Measurements from ENCODE around the gene MBOAT7. TPM values are rescaled to one million over a fixed set of nuclear protein-coding genes. Genes with fewer than 3 reads are reported as not detected.

MBOAT7 gene
- total RNA-seq, 4 donors from 2014 or later, result 5.3 to 47.8 (median 19.2) TPM

- no peak overlapping the region for H3K27ac ChIP-seq
- TF ChIP-seq POLR2A (IDR thresholded peaks at IDR 0.05) (no peak), CTCF (IDR thresholded peaks at IDR 0.05) (no peak)
- H3K9me3 ChIP-seq, result no peaks in the 10 kb centered on the region
- peaks cover 0 to 3% of the 10 kb centered on the region in 2 donors for H3K4me1 ChIP-seq
- intact Hi-C loops (cut with DNase I; ENCODE audit: low total_unique reads), result no loop called here
- DNase-seq, result no peak
- H3K36me3 ChIP-seq, result no peaks in the 10 kb centered on the region
- H3K4me3 ChIP-seq, result no peak overlapping the region
- no peaks in the 10 kb centered on the region for H3K27me3 ChIP-seq
Measured at GRCh38 chr19:54153731-54154326, 35.6 kb downstream of the MBOAT7 start.

GRCh38 chr19:54152878-54153524, 36.4 kb downstream of the MBOAT7 start:
- no peak for DNase-seq
- peak overlapping the region in 1 of 2 donors; percentile 7 for H3K27ac ChIP-seq
- no peaks in the 10 kb centered on the region for H3K9me3 ChIP-seq
- H3K4me1 ChIP-seq, result no peaks in the 10 kb centered on the region
- H3K27me3 ChIP-seq, result no peaks in the 10 kb centered on the region
- TF ChIP-seq CTCF (IDR thresholded peaks at IDR 0.05) (no peak), POLR2A (IDR thresholded peaks at IDR 0.05) (no peak)
- intact Hi-C loops (cut with DNase I; ENCODE audit: low total_unique reads), result no loop called here
- no peaks in the 10 kb centered on the region for H3K36me3 ChIP-seq
- H3K4me3 ChIP-seq, result no peak overlapping the region

- Histone ChIP-seq H3K4me3 (no peak overlapping the region), H3K27ac (no peak overlapping the region), H3K27me3 (no peaks in the 10 kb centered on the region), H3K36me3 (no peaks in the 10 kb centered on the region), H3K9me3 (no peaks in the 10 kb centered on the region), H3K4me1 (no peaks in the 10 kb centered on the region)
- TF ChIP-seq CTCF (IDR thresholded peaks at IDR 0.05), result no peak
- TF ChIP-seq POLR2A (IDR thresholded peaks at IDR 0.05), result no peak
- intact Hi-C loops (cut with DNase I; ENCODE audit: low total_unique reads), result no loop called here
- no peak for DNase-seq
Measured at GRCh38 chr19:54152267-54152666, 37.1 kb downstream of the MBOAT7 start.

- TF ChIP-seq POLR2A (IDR thresholded peaks at IDR 0.05) (no peak), CTCF (IDR thresholded peaks at IDR 0.05) (no peak)
- Histone ChIP-seq H3K36me3 (no peaks in the 10 kb centered on the region), H3K27ac (no peak overlapping the region), H3K9me3 (no peaks in the 10 kb centered on the region), H3K4me1 (no peaks in the 10 kb centered on the region), H3K4me3 (no peak overlapping the region), H3K27me3 (no peaks in the 10 kb centered on the region)
- no peak for DNase-seq
- intact Hi-C loops (cut with DNase I; ENCODE audit: low total_unique reads), result no loop called here
Measured at GRCh38 chr19:54151362-54152035, 37.9 kb downstream of the MBOAT7 start.
